ENCODE data around the gene CYP46A1. TPM values are rescaled to one million over a fixed set of nuclear protein-coding genes. Genes with fewer than 3 reads are reported as not detected.

CYP46A1 gene
- total and polyA plus RNA-seq, 10 donors, result 0.11 to 0.85 (median 0.32) TPM

GRCh38 chr14:99674776-99675381, 9.2 kb upstream of the CYP46A1 start:
- Histone ChIP-seq H3K27ac (no peak overlapping the region), H3K36me3 (no peaks in the 10 kb centered on the region), H3K4me1 (peaks cover 0 to 9% (median 0%) of the 10 kb centered on the region in 6 donors), H3K27me3 (replicated peaks in 1 of 7) (peaks cover 0 to 27% (median 7%) of the 10 kb centered on the region in 7 donors), H3K4me3 (no peak overlapping the region), H3K9me3 (peaks cover 0 to 23% (median 17%) of the 10 kb centered on the region in 8 donors)
- TF ChIP-seq POLR2A (IDR thresholded peaks at IDR 0.05), result no peak
- TF ChIP-seq POLR2AphosphoS5 (IDR thresholded peaks at IDR 0.05), result no peak
- TF ChIP-seq CTCF (IDR thresholded peaks at IDR 0.05 in 8 of 11, conservative IDR thresholded peaks at IDR 0.05 in 3 of 11), result no peak
- intact Hi-C loops (cut with DNase I; ENCODE audit: low total_unique reads), result no loop called here
- DNase-seq, result peak; percentile 58
- 51 to 89% (median 64%) methylated on average over 15 to 60 of the region's 60 CpGs for WGBS, 5 donors

- Histone ChIP-seq H3K36me3 (no peaks in the 10 kb centered on the region), H3K9me3 (peaks cover 0 to 23% (median 17%) of the 10 kb centered on the region in 8 donors), H3K27ac (no peak overlapping the region), H3K4me3 (no peak overlapping the region), H3K4me1 (peaks cover 0 to 9% (median 0%) of the 10 kb centered on the region in 6 donors), H3K27me3 (replicated peaks in 1 of 7) (peaks cover 0 to 27% (median 7%) of the 10 kb centered on the region in 7 donors)
- TF ChIP-seq CTCF (IDR thresholded peaks at IDR 0.05 in 8 of 11, conservative IDR thresholded peaks at IDR 0.05 in 3 of 11), result no peak
- no peak for TF ChIP-seq POLR2AphosphoS5 (IDR thresholded peaks at IDR 0.05)
- TF ChIP-seq POLR2A (IDR thresholded peaks at IDR 0.05), result no peak
- intact Hi-C loops (cut with DNase I; ENCODE audit: low total_unique reads), result no loop called here
- WGBS, 5 donors, result 42 to 83% (median 55%) methylated on average over 15 to 42 of the region's 42 CpGs
- DNase-seq, result peak; percentile 69
Observed at GRCh38 chr14:99675382-99675835, 8.7 kb upstream of the CYP46A1 start.

- WGBS, 5 donors, result 52 to 65% (median 60%) methylated on average over 8 to 10 of the region's 10 CpGs
- intact Hi-C loops (cut with DNase I; ENCODE audit: low total_unique reads), result no loop called here
- no peak overlapping the region for H3K27ac ChIP-seq
- no peak for TF ChIP-seq CTCF (IDR thresholded peaks at IDR 0.05 in 8 of 11, conservative IDR thresholded peaks at IDR 0.05 in 3 of 11)
- TF ChIP-seq POLR2AphosphoS5 (IDR thresholded peaks at IDR 0.05), result no peak
- H3K4me1 ChIP-seq, result peaks cover 0 to 9% (median 0%) of the 10 kb centered on the region in 6 donors
- peaks cover 0 to 27% (median 7%) of the 10 kb centered on the region in 7 donors for H3K27me3 ChIP-seq (replicated peaks in 1 of 7)
- peaks cover 0 to 23% (median 17%) of the 10 kb centered on the region in 8 donors for H3K9me3 ChIP-seq
- DNase-seq, result peak; percentile 67
- no peak overlapping the region for H3K4me3 ChIP-seq
- no peaks in the 10 kb centered on the region for H3K36me3 ChIP-seq
Observed at GRCh38 chr14:99675951-99676350, 8.1 kb upstream of the CYP46A1 start.

GRCh38 chr14:99676657-99677056, 7.4 kb upstream of the CYP46A1 start:
- 58 to 77% (median 75%) methylated on average over 2 to 8 of the region's 8 CpGs for WGBS, 5 donors
- no peak for TF ChIP-seq POLR2A (IDR thresholded peaks at IDR 0.05)
- TF ChIP-seq POLR2AphosphoS5 (IDR thresholded peaks at IDR 0.05), result no peak
- no peak for TF ChIP-seq CTCF (IDR thresholded peaks at IDR 0.05 in 8 of 11, conservative IDR thresholded peaks at IDR 0.05 in 3 of 11)
- no peak overlapping the region for H3K27ac ChIP-seq
- peaks cover 0 to 27% (median 7%) of the 10 kb centered on the region in 7 donors for H3K27me3 ChIP-seq (replicated peaks in 1 of 7)
- DNase-seq, result no peak
- H3K4me3 ChIP-seq, result no peak overlapping the region
- peaks cover 0 to 23% (median 17%) of the 10 kb centered on the region in 8 donors for H3K9me3 ChIP-seq
- intact Hi-C loops (cut with DNase I; ENCODE audit: low total_unique reads), result no loop called here
- H3K4me1 ChIP-seq, result peaks cover 0 to 9% (median 0%) of the 10 kb centered on the region in 6 donors
- H3K36me3 ChIP-seq, result no peaks in the 10 kb centered on the region
